Measurements from ENCODE around the gene WIPF3.

Gene WIPF3

GRCh38 chr7:29965030-29965429 lies 158.7 kb downstream of the WIPF3 start:
- no peak overlapping the region for H3K27ac Mint-ChIP-seq
- peaks cover 14% of the 10 kb centered on the region for H3K27me3 Mint-ChIP-seq (ENCODE audit: low read depth)
- no peaks in the 10 kb centered on the region for H3K36me3 Mint-ChIP-seq (ENCODE audit: low read depth)
- H3K4me3 Mint-ChIP-seq, result no peak overlapping the region
- no peaks in the 10 kb centered on the region for H3K9me3 Mint-ChIP-seq
- no peaks in the 10 kb centered on the region for H3K4me1 Mint-ChIP-seq (ENCODE audit: low read depth)

Data from T-helper 1 cell treated with Interleukin-12 subunit alpha and Interleukin-12 subunit beta and Interleukin-4 antibody, amounts not matched to agents 30 μg/mL and 1 μg/mL, for 36 hours (primary cell).